Thymus (tissue), 11 donors: ENCODE results near the gene TRPC4. TPM values are rescaled to one million over a fixed set of nuclear protein-coding genes. Genes with fewer than 3 reads are reported as not detected.

Experiments
- DNase-seq, 9 donors: peaks; one replicate each; pipeline ENCODE4 v3.0.0-alpha.2; 2013; ENCODE audit warnings: low spot score in 9 of 9, low read depth in 6 of 9, missing footprints in 1 of 9
- H3K27ac ChIP-seq, 2 donors: one replicate each; pipeline ENCODE4 v1.5.1; 2013; ENCODE audit warnings: control low read depth in 1 of 2, low read depth in 1 of 2, low read length in 1 of 2, mild to moderate bottlenecking in 1 of 2, moderate library complexity in 1 of 2
- H3K27me3 ChIP-seq, 2 donors: one replicate each; pipeline ENCODE4 v1.5.1; 2013; ENCODE audit warnings: low read length in 1 of 2; ENCODE audit not compliant: control insufficient read depth in 2 of 2, insufficient read depth in 1 of 2
- H3K36me3 ChIP-seq, 2 donors: one replicate each; pipeline ENCODE4 v1.5.1; 2013; ENCODE audit warnings: low read length in 1 of 2, mild to moderate bottlenecking in 1 of 2, moderate library complexity in 1 of 2; ENCODE audit not compliant: control insufficient read depth in 2 of 2, insufficient read depth in 2 of 2
- H3K4me1 ChIP-seq, 2 donors: one replicate each; pipeline ENCODE4 v1.5.1; 2013; ENCODE audit warnings: low read length in 2 of 2; ENCODE audit not compliant: control insufficient read depth in 2 of 2, insufficient read depth in 2 of 2
- H3K4me3 ChIP-seq, 2 donors: one replicate each; pipeline ENCODE4 v1.5.1; 2013; ENCODE audit warnings: low read length in 2 of 2, control low read depth in 1 of 2, mild to moderate bottlenecking in 1 of 2
- H3K9me3 ChIP-seq, 2 donors: one replicate each; pipeline ENCODE4 v1.5.1; 2013; ENCODE audit warnings: low read length in 1 of 2, mild to moderate bottlenecking in 1 of 2; ENCODE audit not compliant: control insufficient read depth in 2 of 2, insufficient read depth in 1 of 2
- WGBS: extraction: QIAGEN DNeasy Blood & Tissue Kit; methylation state at CpG from one replicate; pipeline ENCODE4 v1.1.7; 2013; 5-methylcytosine and 5-hydroxymethylcytosine counted together
- polyA plus RNA-seq: library from polyadenylated mRNA; stranded (reverse); fragments of 200-250 nt; gene quantifications from one replicate; pipeline ENCODE4 v1.2.3, GENCODE V29; 2013
- total RNA-seq: library from RNA; stranded (reverse); fragments of 120-200 nt; gene quantifications from one replicate; pipeline ENCODE4 v1.2.4, GENCODE V29; 2013
- donor health status: healthy.

The TRPC4 gene
- total and polyA plus RNA-seq, 2 donors = 0.14 to 0.19 TPM

GRCh38 chr13:37666036-37666435, 203.5 kb downstream of the TRPC4 start:
- 79% methylated on average over 2 of the region's 2 CpGs for WGBS
- H3K4me1 ChIP-seq = no peaks in the 10 kb centered on the region
- DNase-seq = no peak
- H3K9me3 ChIP-seq = no peaks in the 10 kb centered on the region
- no peak overlapping the region for H3K27ac ChIP-seq
- no peaks in the 10 kb centered on the region for H3K36me3 ChIP-seq
- no peak overlapping the region for H3K4me3 ChIP-seq
- no peaks in the 10 kb centered on the region for H3K27me3 ChIP-seq

- Histone ChIP-seq H3K4me3 (no peak overlapping the region), H3K9me3 (no peaks in the 10 kb centered on the region), H3K27me3 (no peaks in the 10 kb centered on the region), H3K36me3 (no peaks in the 10 kb centered on the region), H3K27ac (no peak overlapping the region), H3K4me1 (no peaks in the 10 kb centered on the region)
- no peak for DNase-seq
- WGBS = 70% methylated on average over 2 of the region's 2 CpGs
Measured at GRCh38 chr13:37665420-37665819, 204.2 kb downstream of the TRPC4 start.

DNA sequence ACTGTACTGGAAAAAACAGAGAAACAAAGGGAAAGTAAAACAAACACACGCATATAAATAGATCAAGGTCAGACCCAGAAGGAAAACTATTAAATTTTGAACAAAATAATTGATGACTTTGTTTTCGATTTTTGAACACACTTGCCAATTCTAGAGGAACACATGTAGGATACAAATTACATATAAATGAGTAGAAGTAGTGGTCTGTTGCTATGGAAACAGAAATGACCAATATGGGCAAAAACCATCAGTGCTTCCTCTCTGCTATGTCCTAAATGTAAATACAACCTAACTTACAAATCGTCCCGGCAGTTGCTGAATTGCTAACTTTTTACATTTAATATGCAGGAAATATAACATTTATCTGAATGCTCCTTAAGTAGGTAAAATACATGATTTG, 205.8 kb downstream of the TRPC4 start:
- Histone ChIP-seq H3K4me1 (no peaks in the 10 kb centered on the region), H3K27ac (no peak overlapping the region), H3K27me3 (no peaks in the 10 kb centered on the region), H3K36me3 (no peaks in the 10 kb centered on the region), H3K4me3 (no peak overlapping the region), H3K9me3 (no peaks in the 10 kb centered on the region)
- WGBS = 93% methylated on average over 4 of the region's 4 CpGs
- DNase-seq = no peak

GRCh38 chr13:37662624-37663023, 206.9 kb downstream of the TRPC4 start:
- Histone ChIP-seq H3K27ac (no peak overlapping the region), H3K27me3 (no peaks in the 10 kb centered on the region), H3K36me3 (no peaks in the 10 kb centered on the region), H3K4me3 (no peak overlapping the region), H3K4me1 (no peaks in the 10 kb centered on the region), H3K9me3 (no peaks in the 10 kb centered on the region)
- DNase-seq = no peak
- WGBS = 72% methylated on average over 3 of the region's 3 CpGs

DNA sequence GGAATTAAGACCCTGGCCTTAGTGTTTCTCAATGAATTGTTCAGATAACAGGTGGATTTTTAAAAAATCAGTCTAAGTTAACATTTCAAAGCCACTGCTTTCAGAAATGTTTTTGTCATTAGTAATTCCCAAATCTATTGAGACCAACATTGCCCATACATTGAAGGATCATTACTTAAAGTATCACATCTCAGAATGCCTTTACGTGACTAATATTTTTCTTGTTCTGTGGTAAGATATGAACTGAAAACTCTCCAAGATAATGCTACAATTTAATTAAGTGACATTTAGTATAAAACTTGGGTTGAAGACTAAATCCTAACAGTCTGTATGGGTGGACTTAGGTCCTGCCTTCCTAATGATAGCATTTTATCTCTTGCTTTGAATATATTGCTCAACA, 211.6 kb downstream of the TRPC4 start:
- H3K27me3 ChIP-seq = no peaks in the 10 kb centered on the region
- no peaks in the 10 kb centered on the region for H3K36me3 ChIP-seq
- no peaks in the 10 kb centered on the region for H3K9me3 ChIP-seq
- no peaks in the 10 kb centered on the region for H3K4me1 ChIP-seq
- no peak overlapping the region for H3K4me3 ChIP-seq
- no peak overlapping the region for H3K27ac ChIP-seq
- WGBS = 94% methylated on average over 1 of the region's 1 CpG
- DNase-seq = no peak

- Histone ChIP-seq H3K9me3 (no peaks in the 10 kb centered on the region), H3K36me3 (no peaks in the 10 kb centered on the region), H3K27me3 (no peaks in the 10 kb centered on the region), H3K27ac (no peak overlapping the region), H3K4me1 (no peaks in the 10 kb centered on the region), H3K4me3 (no peak overlapping the region)
- 75% methylated on average over 2 of the region's 2 CpGs for WGBS
- no peak for DNase-seq
Measured at GRCh38 chr13:37657134-37657533, 212.4 kb downstream of the TRPC4 start.

- DNase-seq = no peak
- WGBS = 92% methylated on average over 7 of the region's 7 CpGs
Measured at GRCh38 chr13:37656247-37656940, 213.2 kb downstream of the TRPC4 start.

DNA sequence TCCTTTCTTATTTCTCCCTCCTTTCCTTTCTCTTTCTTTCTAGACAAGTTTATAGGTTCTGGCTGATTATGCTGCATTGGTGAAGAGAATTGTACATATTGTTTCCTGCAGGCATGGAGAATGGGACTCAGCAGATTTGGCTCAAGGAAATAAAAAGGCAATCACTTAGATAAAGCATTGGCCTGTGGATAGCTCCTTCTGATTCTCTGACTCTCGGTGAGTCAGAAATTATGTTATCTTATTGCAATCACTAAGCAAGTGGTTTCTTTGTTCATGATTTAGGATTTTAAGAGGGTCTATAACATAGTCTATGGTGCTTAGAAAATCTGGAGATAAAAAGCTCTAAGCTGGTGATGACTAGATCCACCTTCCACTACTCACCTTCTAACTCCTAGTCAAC, 217.0 kb downstream of the TRPC4 start:
- no peaks in the 10 kb centered on the region for H3K36me3 ChIP-seq
- DNase-seq = no peak
- H3K9me3 ChIP-seq = no peaks in the 10 kb centered on the region
- H3K27me3 ChIP-seq = no peaks in the 10 kb centered on the region
- 87% methylated on average over 1 of the region's 1 CpG for WGBS
- no peak overlapping the region for H3K4me3 ChIP-seq
- no peak overlapping the region for H3K27ac ChIP-seq
- H3K4me1 ChIP-seq = no peaks in the 10 kb centered on the region

More at GRCh38 chr13:37656247-37656940, 213.2 kb downstream of the TRPC4 start:
- Histone ChIP-seq H3K4me1 (no peaks in the 10 kb centered on the region), H3K9me3 (no peaks in the 10 kb centered on the region), H3K4me3 (no peak overlapping the region), H3K27ac (no peak overlapping the region), H3K27me3 (no peaks in the 10 kb centered on the region), H3K36me3 (no peaks in the 10 kb centered on the region)

DNA sequence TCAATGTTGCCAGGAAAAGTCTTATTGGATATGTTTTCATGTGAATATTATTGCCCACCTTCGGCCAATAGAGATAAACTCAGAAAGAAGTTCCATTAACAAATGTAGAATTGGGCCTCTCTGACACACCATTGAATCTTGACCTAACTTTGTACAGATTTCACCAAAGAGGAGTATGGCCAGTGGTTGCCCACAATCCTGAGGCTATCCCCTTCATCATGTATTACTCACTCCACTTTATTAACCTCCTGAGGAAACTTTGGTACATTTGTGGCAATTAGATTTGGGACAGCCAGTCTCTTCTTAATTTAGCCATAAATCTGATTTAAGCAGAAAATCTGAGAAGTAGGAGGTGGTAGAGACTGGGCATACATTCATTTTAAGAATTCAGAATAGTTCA, 217.7 kb downstream of the TRPC4 start:
- Histone ChIP-seq H3K27me3 (no peaks in the 10 kb centered on the region), H3K27ac (no peak overlapping the region), H3K9me3 (no peaks in the 10 kb centered on the region), H3K4me1 (no peaks in the 10 kb centered on the region), H3K36me3 (no peaks in the 10 kb centered on the region), H3K4me3 (no peak overlapping the region)
- DNase-seq = no peak
- 89% methylated on average over 1 of the region's 1 CpG for WGBS
